ENCODE data around the gene ABCD2.
"Not testable (repeated sequence)": the region's sequence is repeated elsewhere in the genome, so short reads cannot be mapped to it uniquely, and the experiment has no call there.

ABCD2 gene

DNA sequence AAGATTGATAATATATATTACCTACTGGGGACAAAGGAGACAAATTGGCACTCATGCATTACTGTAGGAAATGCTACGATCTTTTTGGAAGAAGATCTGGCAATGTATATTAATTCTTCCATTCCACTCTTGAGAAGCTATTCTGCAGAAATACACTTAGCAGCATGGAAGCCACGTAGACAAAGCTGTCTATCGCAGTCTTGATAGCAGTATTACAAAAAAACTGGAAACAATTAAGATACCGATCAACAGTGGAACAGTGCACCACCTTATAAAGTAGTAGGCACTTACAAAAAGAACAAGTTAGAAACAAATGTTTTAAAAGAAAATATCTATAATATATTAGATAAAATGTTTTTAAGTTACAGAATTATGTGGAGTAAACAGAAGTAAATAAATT is 87.2 kb downstream of the ABCD2 start:
- no peak for DNase-seq

DNA sequence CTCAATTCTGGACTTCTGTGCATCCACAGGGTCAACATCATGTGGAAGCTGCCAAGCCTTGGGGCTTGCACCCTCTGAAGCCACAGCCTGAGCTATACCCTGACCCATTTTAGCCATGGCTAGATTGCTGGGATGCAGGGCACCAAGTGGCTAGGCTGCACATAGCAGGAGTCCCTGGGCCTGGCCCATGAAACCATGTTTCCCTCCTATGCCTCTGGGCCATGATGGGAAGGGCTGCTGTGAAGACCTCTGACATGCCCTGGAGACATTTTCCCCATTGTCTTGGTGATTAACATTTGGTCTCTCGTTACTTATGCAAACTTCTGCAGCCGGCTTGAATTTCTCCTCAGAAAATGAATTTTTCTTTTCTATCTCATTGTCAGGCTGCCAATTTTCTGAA is 92.6 kb downstream of the ABCD2 start:
- DNase-seq, result no peak

DNA sequence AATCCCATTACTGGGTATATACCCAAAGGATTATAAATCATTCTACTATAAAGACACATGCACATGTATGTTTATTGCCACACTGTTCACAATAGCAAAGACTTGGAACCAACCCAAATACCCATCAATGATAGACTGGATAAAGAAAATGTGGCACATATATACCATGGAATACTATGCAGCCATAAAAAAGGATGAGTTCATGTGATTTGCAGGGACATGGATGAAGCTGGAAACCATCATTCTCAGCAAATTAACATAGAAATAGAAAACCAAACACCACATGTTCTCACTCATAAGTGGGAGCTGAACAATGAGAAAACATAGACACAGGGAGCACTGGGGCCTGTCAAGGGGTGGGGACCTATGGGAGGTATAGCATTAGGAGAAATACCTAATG is 97.4 kb downstream of the ABCD2 start:
- DNase-seq, result not testable (repeated sequence)

DNA sequence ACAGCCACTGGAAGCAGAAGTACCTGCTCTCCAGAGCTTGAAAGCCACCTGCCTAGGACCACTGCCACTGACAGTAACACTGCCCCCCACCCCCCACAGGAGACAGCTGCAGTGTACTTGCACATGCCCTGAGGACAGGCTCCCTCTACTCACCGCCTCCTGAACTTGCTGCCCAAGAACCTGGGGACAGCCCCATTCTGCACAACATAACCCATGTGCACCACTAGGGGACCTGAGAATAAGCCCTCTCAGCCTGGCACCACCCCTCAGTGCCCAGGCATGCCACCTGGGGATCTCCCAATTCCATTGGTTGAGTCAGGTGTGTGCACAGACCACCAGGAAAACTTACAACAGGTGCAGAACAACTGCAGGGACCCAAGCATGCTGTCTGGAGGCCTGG is 109.6 kb downstream of the ABCD2 start:
- DNase-seq, result peak in 1 of 2 experiments; percentile 0

DNA sequence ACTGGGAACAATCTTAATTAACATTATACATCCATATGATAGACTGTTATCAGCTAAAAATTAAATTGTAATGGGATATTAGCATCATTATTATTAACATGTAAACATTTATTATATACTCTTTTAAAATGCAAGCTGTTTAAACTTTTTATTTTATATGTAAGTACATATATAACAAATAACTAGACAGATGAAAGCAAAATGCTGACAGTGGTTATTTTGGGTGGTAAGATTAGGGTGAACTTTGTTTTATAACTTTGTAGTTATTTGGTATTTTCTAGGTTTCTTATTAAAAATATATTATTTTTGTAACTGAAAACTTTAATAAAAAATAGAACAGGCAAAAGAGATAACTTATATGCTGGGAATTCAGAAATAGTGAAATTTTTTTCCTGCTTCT is 114.0 kb downstream of the ABCD2 start:
- no peak for DNase-seq

DNA sequence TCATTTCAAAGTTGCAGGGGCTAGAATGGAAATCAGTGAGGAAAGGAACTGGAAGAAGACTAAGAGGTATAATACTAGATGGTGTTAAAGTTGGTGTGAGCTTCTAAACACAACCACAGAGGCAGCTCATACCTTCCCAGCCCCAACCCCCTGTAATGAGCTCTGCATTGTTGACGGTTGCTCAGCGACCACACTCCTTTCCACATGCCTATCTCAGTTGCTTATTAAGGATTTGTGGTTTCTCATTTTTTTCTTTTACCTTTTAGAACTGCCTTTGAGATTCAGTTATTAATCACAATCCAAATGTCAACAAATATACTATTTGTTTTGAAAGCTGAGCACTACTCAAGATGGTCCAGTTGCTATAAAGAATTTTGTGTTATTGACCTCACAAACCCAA is 114.6 kb downstream of the ABCD2 start:
- DNase-seq, result no peak

DNA sequence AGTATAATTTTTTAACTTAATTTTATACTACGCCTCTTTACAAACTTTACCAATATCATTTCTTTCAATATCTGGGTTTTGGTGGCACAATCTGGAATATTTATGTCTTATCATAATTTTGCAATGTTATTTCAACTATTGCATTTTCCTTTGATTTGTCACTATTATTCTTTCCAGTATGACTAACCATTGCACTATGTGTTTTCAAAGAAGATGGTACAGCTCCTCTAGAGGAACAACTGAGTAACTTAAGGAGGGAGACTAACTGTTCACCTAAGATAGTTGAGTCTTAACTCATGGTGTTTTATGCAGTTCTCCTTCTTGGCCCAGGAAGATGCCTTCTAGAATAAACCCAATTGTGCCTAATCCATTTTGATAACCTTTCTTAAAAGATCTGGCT is 116.2 kb downstream of the ABCD2 start:
- DNase-seq, result no peak

DNA sequence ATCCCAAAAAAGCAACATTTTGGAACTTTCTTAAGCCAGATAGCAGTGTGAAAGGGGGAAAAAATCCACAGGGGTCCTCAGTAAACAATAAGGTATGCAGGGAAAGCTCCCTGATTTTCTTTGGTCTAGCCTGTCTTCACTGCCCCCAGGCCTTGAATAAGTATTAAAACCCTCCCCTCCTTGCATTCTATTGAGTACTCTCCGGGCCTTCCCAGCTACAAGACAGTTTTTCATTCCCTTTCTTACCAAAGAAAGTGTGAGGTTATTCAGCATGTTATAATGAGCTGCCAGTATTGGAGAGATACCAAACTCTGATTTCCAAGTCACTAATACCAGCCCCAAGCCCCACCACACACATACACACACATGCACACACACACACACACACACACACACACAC is 116.9 kb downstream of the ABCD2 start:
- DNase-seq, result no peak
